Mammary epithelial cell (primary cell): Measurements from ENCODE around the gene CT45A9.

Source experiments
- EZH2 ChIP-seq: IDR thresholded peaks from 2 replicates; pipeline ENCODE4 v1.6.1; 2012; ENCODE audit warnings: low read length, inconsistent platforms, borderline replicate concordance
- TF ChIP-seq, protein P1 (sequence below), 2 donors: IDR thresholded peaks in 1 of 2; conservative IDR thresholded peaks in 1 of 2; 2 replicates each; pipeline ENCODE4 v1.5.1; 2011 to 2012; ENCODE audit warnings: inconsistent platforms in 2 of 2, low read length in 2 of 2, mild to moderate bottlenecking in 2 of 2, control low read depth in 1 of 2, low read depth in 1 of 2; ENCODE audit not compliant: insufficient read depth in 1 of 2; ENCODE audit errors: extremely low read depth in 1 of 2

DNA sequence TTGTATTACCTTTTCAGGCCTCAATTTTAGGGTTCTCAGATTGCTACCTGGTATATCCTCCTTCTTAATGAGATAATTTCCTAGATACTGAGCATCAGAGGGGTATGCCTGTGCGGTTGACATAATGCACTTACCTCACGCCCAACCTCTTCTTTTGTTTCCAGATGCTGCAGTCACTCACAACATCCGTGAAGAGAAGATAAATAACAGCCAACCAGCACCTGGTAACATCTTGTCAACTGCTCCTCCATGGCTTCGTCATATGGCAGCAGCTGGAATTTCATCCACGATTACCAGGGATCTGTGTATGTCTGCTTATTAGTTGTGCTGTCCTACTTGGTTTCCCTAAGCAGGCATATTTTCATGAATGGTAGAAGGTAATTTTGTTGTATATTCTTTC, 38.6 kb upstream of the CT45A9 start:
- TF ChIP-seq, protein P1, sequence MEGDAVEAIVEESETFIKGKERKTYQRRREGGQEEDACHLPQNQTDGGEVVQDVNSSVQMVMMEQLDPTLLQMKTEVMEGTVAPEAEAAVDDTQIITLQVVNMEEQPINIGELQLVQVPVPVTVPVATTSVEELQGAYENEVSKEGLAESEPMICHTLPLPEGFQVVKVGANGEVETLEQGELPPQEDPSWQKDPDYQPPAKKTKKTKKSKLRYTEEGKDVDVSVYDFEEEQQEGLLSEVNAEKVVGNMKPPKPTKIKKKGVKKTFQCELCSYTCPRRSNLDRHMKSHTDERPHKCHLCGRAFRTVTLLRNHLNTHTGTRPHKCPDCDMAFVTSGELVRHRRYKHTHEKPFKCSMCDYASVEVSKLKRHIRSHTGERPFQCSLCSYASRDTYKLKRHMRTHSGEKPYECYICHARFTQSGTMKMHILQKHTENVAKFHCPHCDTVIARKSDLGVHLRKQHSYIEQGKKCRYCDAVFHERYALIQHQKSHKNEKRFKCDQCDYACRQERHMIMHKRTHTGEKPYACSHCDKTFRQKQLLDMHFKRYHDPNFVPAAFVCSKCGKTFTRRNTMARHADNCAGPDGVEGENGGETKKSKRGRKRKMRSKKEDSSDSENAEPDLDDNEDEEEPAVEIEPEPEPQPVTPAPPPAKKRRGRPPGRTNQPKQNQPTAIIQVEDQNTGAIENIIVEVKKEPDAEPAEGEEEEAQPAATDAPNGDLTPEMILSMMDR (conservative IDR thresholded peaks at IDR 0.05 in 1 of 2, IDR thresholded peaks at IDR 0.05 in 1 of 2; ENCODE audit: extremely low read depth in 1 of 2, insufficient read depth in 1 of 2, low read depth in 1 of 2, low read length in 2 of 2), result no peak
- no peak for TF ChIP-seq EZH2
